A673 (cell line): ENCODE results near the gene WWP2.

ENCODE experiments used
- CTCF ChIP-seq: fragments of 300-800, 200-600 bp; sonication (generic); conservative IDR thresholded peaks from 2 replicates; pipeline ENCODE4 v1.5.1; 2017; ENCODE audit warnings: low read depth, mild to moderate bottlenecking, antibody characterized with exemption, low read length, moderate library complexity, mixed read lengths
- EZH2 ChIP-seq: fragments of 200-600 bp; sonication (generic); IDR thresholded peaks from 2 replicates; pipeline ENCODE4 v1.6.1; 2017; ENCODE audit warnings: borderline replicate concordance, low read depth, mild to moderate bottlenecking, mixed read lengths, antibody characterized with exemption, low read length; ENCODE audit not compliant: poor library complexity, severe bottlenecking

DNA sequence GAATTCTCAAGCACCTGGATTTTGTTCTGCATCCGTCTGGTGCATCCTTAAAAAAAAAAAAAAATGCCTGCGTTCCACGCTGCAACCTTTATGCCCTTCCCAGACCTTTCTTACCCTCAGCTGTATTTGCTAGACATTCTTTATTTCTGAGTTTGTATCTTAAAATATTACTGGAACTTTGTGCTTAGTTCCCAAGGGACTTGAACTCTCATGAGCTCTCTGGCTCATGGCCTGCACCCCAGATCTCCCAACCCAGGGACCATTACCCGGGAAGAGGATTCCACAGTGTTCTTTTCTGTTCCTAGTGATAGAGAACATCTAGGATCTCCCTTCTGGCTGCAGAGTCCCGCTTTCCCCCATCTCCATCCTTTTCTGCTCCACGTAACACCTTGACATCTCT is 160.1 kb downstream of the WWP2 start:
- no peak for TF ChIP-seq CTCF
- TF ChIP-seq EZH2: no peak
